Gastroesophageal sphincter (tissue), 4 donors: ENCODE data around the gene YIF1B. TPM values are rescaled to one million over a fixed set of nuclear protein-coding genes. Genes with fewer than 3 reads are reported as not detected.

Experiments used
- ATAC-seq: fragments of 150-250 bp; one replicate; pipeline ENCODE4 v1.9.1; 2016; ENCODE audit warnings: mild to moderate bottlenecking, moderate library complexity
- H3K27ac ChIP-seq, 4 donors: fragments of 200-600 bp; sonication (generic) in 3 of 4; 1 replicate in 3 of 4; 2 replicates in 1 of 4; pipeline ENCODE4 v1.5.1; 2016 to 2019
- H3K27me3 ChIP-seq: fragments of 200-600 bp; sonication (generic); one replicate; pipeline ENCODE4 v1.5.1; 2019
- H3K36me3 ChIP-seq, 2 donors: fragments of 200-600 bp; sonication (generic); one replicate each; pipeline ENCODE4 v1.5.1; 2019; ENCODE audit warnings: control low read depth in 1 of 2
- H3K4me1 ChIP-seq, 3 donors: fragments of 200-600 bp; sonication (generic); 1 replicate in 2 of 3; 2 replicates in 1 of 3; pipeline ENCODE4 v1.5.1; 2016 to 2019; ENCODE audit warnings: control low read depth in 2 of 3
- H3K4me3 ChIP-seq, 2 donors: fragments of 200-600 bp; sonication (generic); one replicate each; pipeline ENCODE4 v1.5.1; 2019; ENCODE audit warnings: mild to moderate bottlenecking in 1 of 2, moderate library complexity in 1 of 2
- H3K9me3 ChIP-seq, 3 donors: fragments of 200-600 bp; sonication (generic); one replicate each; pipeline ENCODE4 v1.5.1; 2017 to 2019; ENCODE audit warnings: control low read depth in 2 of 3
- CTCF ChIP-seq, 4 experiments: fragments of 200-600 bp in 2 of 4; fragments of 450-650 bp in 2 of 4; sonication (generic) in 1 of 4; IDR thresholded peaks; one replicate each; pipeline ENCODE4 v1.5.1; 2017 to 2019; ENCODE audit warnings: antibody characterized with exemption in 4 of 4, mild to moderate bottlenecking in 2 of 4, moderate library complexity in 2 of 4
- EP300 ChIP-seq: sonication (generic); formaldehyde crosslinking; IDR thresholded peaks from one replicate; pipeline ENCODE4 v1.6.1; 2017; ENCODE audit warnings: antibody characterized with exemption, mild to moderate bottlenecking
- POLR2A ChIP-seq, 2 donors: fragments of 450-650 bp; IDR thresholded peaks; one replicate each; pipeline ENCODE4 v1.6.1; 2017; ENCODE audit warnings: antibody characterized with exemption in 2 of 2, mild to moderate bottlenecking in 2 of 2, moderate library complexity in 1 of 2
- POLR2AphosphoS5 ChIP-seq: sonication (generic); formaldehyde crosslinking; IDR thresholded peaks from one replicate; pipeline ENCODE4 v1.6.1; 2017; ENCODE audit warnings: antibody characterized with exemption
- WGBS, 2 donors: methylation state at CpG; one replicate each; pipeline ENCODE4 v1.1.5; 2018; ENCODE audit warnings: low coverage in 1 of 2; 5-methylcytosine and 5-hydroxymethylcytosine counted together
- total RNA-seq, 4 donors: library from RNA; depleted of rRNA; stranded (reverse); fragments of >200 nt; gene quantifications; one replicate each; pipeline ENCODE4 v1.1.0, GENCODE V29; 2016

Gene YIF1B
- total RNA-seq, 4 donors from 2014 or later = 14.0 to 20.7 (median 17.1) TPM

GRCh38 chr19:38304352-38304865 lies 11.3 kb downstream of the YIF1B start:
- Histone ChIP-seq H3K4me1 (peaks cover 0 to under 1% (median 0%) of the 10 kb centered on the region in 3 donors), H3K4me3 (no peak overlapping the region), H3K36me3 (peaks cover 0 to 52% of the 10 kb centered on the region in 2 donors), H3K9me3 (no peaks in the 10 kb centered on the region), H3K27ac (peak overlapping the region in 2 of 4 donors; percentile 47 to 60), H3K27me3 (no peaks in the 10 kb centered on the region)
- no CpG with 5 or more reads among the region's 27 CpGs for WGBS, 2 donors
- TF ChIP-seq EP300 (no peak), POLR2AphosphoS5 (no peak), CTCF (IDR thresholded peaks at IDR 0.05) (no peak), POLR2A (IDR thresholded peaks at IDR 0.05) (no peak)
- ATAC-seq = peak; percentile 8

- 40 to 77% methylated on average over 1 to 9 of the region's 28 CpGs for WGBS, 2 donors
- no peak for TF ChIP-seq POLR2AphosphoS5
- TF ChIP-seq EP300 = no peak
- no peak for TF ChIP-seq POLR2A (IDR thresholded peaks at IDR 0.05)
- TF ChIP-seq CTCF (IDR thresholded peaks at IDR 0.05) = no peak
- H3K9me3 ChIP-seq = no peaks in the 10 kb centered on the region
- peaks cover 0 to 45% of the 10 kb centered on the region in 2 donors for H3K36me3 ChIP-seq
- H3K27ac ChIP-seq = peak within 1 kb of the TSS in 2 of 4 donors; percentile 47 to 60
- no peak within 1 kb of the TSS for H3K4me3 ChIP-seq
- H3K27me3 ChIP-seq = no peaks in the 10 kb centered on the region
- peaks cover 0 to 3% (median 0%) of the 10 kb centered on the region in 3 donors for H3K4me1 ChIP-seq
- peak; percentile 37 for ATAC-seq
Measured at GRCh38 chr19:38303517-38304351, 12.0 kb downstream of the YIF1B start, which contains the start of gene C19orf33. Gene C19orf33 (plus strand): TSS chr19:38304251. CDS start chr19:38304262, 11 bp downstream.

- ATAC-seq = no peak
Measured at GRCh38 chr19:38298821-38299680, 16.7 kb downstream of the YIF1B start.

GRCh38 chr19:38294090-38294489 lies 21.7 kb downstream of the YIF1B start:
- ATAC-seq = no peak
- H3K4me1 ChIP-seq = no peaks in the 10 kb centered on the region
- H3K27ac ChIP-seq = no peak overlapping the region
- WGBS, 2 donors = 60 to 88% methylated on average over 2 to 4 of the region's 8 CpGs
- no peaks in the 10 kb centered on the region for H3K27me3 ChIP-seq
- no peak for TF ChIP-seq CTCF (IDR thresholded peaks at IDR 0.05)
- TF ChIP-seq EP300 = no peak
- no peak for TF ChIP-seq POLR2AphosphoS5
- TF ChIP-seq POLR2A (IDR thresholded peaks at IDR 0.05) = no peak
- H3K36me3 ChIP-seq = no peaks in the 10 kb centered on the region
- no peak overlapping the region for H3K4me3 ChIP-seq
- H3K9me3 ChIP-seq = no peaks in the 10 kb centered on the region

More at GRCh38 chr19:38298821-38299680, 16.7 kb downstream of the YIF1B start:
- no peak overlapping the region for H3K4me3 ChIP-seq
- TF ChIP-seq POLR2AphosphoS5 (peak; percentile 71), POLR2A (IDR thresholded peaks at IDR 0.05) (no peak), CTCF (IDR thresholded peaks at IDR 0.05) (no peak)
- no peaks in the 10 kb centered on the region for H3K9me3 ChIP-seq
- H3K4me1 ChIP-seq = peaks cover 0 to 3% (median 0%) of the 10 kb centered on the region in 3 donors
- no peaks in the 10 kb centered on the region for H3K27me3 ChIP-seq
- peak overlapping the region in 1 of 4 donors; percentile 35 for H3K27ac ChIP-seq
- WGBS, 2 donors = 10 to 100% methylated on average over 1 to 5 of the region's 11 CpGs
- no peaks in the 10 kb centered on the region for H3K36me3 ChIP-seq
